Measurements from ENCODE around the gene SP6. TPM values are rescaled to one million over a fixed set of nuclear protein-coding genes. Genes with fewer than 3 reads are reported as not detected.

SP6 gene
- total and polyA plus RNA-seq, 4 donors, result 0.03 to 0.09 (median 0.06) TPM

GRCh38 chr17:47870056-47870455 is 19.1 kb upstream of the SP6 start (continued):
- no peak for TF ChIP-seq REST (IDR thresholded peaks at IDR 0.05)
- TF ChIP-seq YY1 (IDR thresholded peaks at IDR 0.05), result no peak

GRCh38 chr17:47869114-47869513 is 18.2 kb upstream of the SP6 start:
- no peak overlapping the region for H3K27ac ChIP-seq (ENCODE audit: low read depth in 1 of 2, low read length in 2 of 2)
- no peaks in the 10 kb centered on the region for H3K9me3 ChIP-seq (ENCODE audit: control insufficient read depth in 4 of 4, low read length in 3 of 4)
- WGBS, result 44% methylated on average over 2 of the region's 2 CpGs
- H3K36me3 ChIP-seq (ENCODE audit: control insufficient read depth in 4 of 4, insufficient read depth in 3 of 4, low read depth in 1 of 4, low read length in 3 of 4), result no peaks in the 10 kb centered on the region
- peaks cover 0 to 7% (median 0%) of the 10 kb centered on the region in 4 donors for H3K27me3 ChIP-seq (ENCODE audit: control insufficient read depth in 4 of 4, insufficient read depth in 4 of 4, low read length in 3 of 4)
- H3K9ac ChIP-seq (ENCODE audit: low read depth in 1 of 2, low read length in 2 of 2), result no peak overlapping the region
- TF ChIP-seq FOXA1 (IDR thresholded peaks at IDR 0.05), result no peak
- TF ChIP-seq SP1 (IDR thresholded peaks at IDR 0.05), result no peak
- no peak for TF ChIP-seq MAX (IDR thresholded peaks at IDR 0.05)
- no peak for TF ChIP-seq CTCF (IDR thresholded peaks at IDR 0.05; ENCODE audit: low read depth, low read length, missing input control)
- no peak for TF ChIP-seq NR2F2 (IDR thresholded peaks at IDR 0.05)
- H3K4me1 ChIP-seq (ENCODE audit: control insufficient read depth in 4 of 4, insufficient read depth in 4 of 4, low read length in 3 of 4), result no peaks in the 10 kb centered on the region
- H3K4me3 ChIP-seq (ENCODE audit: low read depth in 1 of 3, low read length in 3 of 3), result no peak overlapping the region
- DNase-seq (ENCODE audit: low spot score), result no peak

- Histone ChIP-seq H3K27me3 (ENCODE audit: control insufficient read depth in 4 of 4, insufficient read depth in 4 of 4, low read length in 3 of 4) (peaks cover 0 to 7% (median 0%) of the 10 kb centered on the region in 4 donors), H3K9me3 (ENCODE audit: control insufficient read depth in 4 of 4, low read length in 3 of 4) (no peaks in the 10 kb centered on the region), H3K36me3 (ENCODE audit: control insufficient read depth in 4 of 4, insufficient read depth in 3 of 4, low read depth in 1 of 4, low read length in 3 of 4) (no peaks in the 10 kb centered on the region), H3K9ac (ENCODE audit: low read depth in 1 of 2, low read length in 2 of 2) (no peak overlapping the region), H3K27ac (ENCODE audit: low read depth in 1 of 2, low read length in 2 of 2) (no peak overlapping the region), H3K4me3 (ENCODE audit: low read depth in 1 of 3, low read length in 3 of 3) (no peak overlapping the region), H3K4me1 (ENCODE audit: control insufficient read depth in 4 of 4, insufficient read depth in 4 of 4, low read length in 3 of 4) (no peaks in the 10 kb centered on the region)
- no peak for DNase-seq (ENCODE audit: low spot score)
- WGBS, result 90% methylated on average over 11 of the region's 11 CpGs
- TF ChIP-seq FOXA2 (IDR thresholded peaks at IDR 0.05), result no peak
- TF ChIP-seq HNF4A (conservative IDR thresholded peaks at IDR 0.05), result no peak
- TF ChIP-seq CTCF (IDR thresholded peaks at IDR 0.05; ENCODE audit: low read depth, low read length, missing input control), result no peak
- no peak for TF ChIP-seq MAX (IDR thresholded peaks at IDR 0.05)
- TF ChIP-seq GABPA (IDR thresholded peaks at IDR 0.05 in 1 of 2, conservative IDR thresholded peaks at IDR 0.05 in 1 of 2), result no peak
- TF ChIP-seq FOXA1 (IDR thresholded peaks at IDR 0.05), result no peak
- TF ChIP-seq SP1 (IDR thresholded peaks at IDR 0.05), result no peak
- TF ChIP-seq RAD21 (IDR thresholded peaks at IDR 0.05), result no peak
- TF ChIP-seq EGR1 (IDR thresholded peaks at IDR 0.05; ENCODE audit: low read depth in 2 of 2), result no peak
- TF ChIP-seq NR2F2 (IDR thresholded peaks at IDR 0.05), result no peak
- TF ChIP-seq TAF1 (conservative IDR thresholded peaks at IDR 0.05), result no peak
- TF ChIP-seq REST (IDR thresholded peaks at IDR 0.05), result no peak
- TF ChIP-seq RXRA (IDR thresholded peaks at IDR 0.05), result no peak
- TF ChIP-seq JUND (IDR thresholded peaks at IDR 0.05), result no peak
Observed at GRCh38 chr17:47867813-47868533, 17.0 kb upstream of the SP6 start.

Measured in liver (tissue), 9 donors.